Hematopoietic multipotent progenitor cell (in vitro differentiated cells): ENCODE results near the gene ALPI. TPM values are rescaled to one million over a fixed set of nuclear protein-coding genes. Genes with fewer than 3 reads are reported as not detected.

Experiments
- DNase-seq, 3 donors: peaks; one replicate each; pipeline ENCODE4 v3.0.0-alpha.2; 2011 to 2015; ENCODE audit warnings: low read depth in 2 of 3, low spot score in 2 of 3
- total RNA-seq: library from RNA; depleted of rRNA; stranded (reverse); fragments of >200 nt; gene quantifications from one replicate; pipeline ENCODE4 v1.2.3, GENCODE V29; 2012

Gene ALPI
- total RNA-seq, 1 donor = not detected

GRCh38 chr2:232494542-232494941 lies 38.6 kb downstream of the ALPI start:
- no peak for DNase-seq

DNA sequence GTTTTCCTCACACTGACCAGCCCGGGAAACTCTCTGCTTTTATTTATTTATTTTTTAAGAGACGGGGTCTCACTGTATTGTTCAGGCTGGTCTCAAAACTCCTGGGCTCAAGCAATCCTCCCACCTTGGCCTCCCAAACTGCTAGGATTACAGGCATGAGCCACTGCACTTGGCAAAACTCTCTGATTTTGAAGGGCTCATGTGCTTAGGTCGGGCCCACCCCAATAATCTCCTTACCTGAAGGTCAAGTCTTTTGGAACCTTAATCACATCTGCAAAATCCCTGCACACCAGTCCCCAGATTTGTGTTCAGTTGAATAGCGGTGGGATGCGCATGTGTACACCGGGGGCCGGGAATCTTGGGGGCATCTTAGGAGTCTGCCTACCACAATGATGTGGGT lies 39.3 kb downstream of the ALPI start:
- no peak for DNase-seq

- DNase-seq = no peak
These were observed 40.7 kb downstream of the ALPI start for GRCh38 chr2:232496501-232497270.

- DNase-seq = no peak
These were observed 41.4 kb downstream of the ALPI start for GRCh38 chr2:232497348-232497747.

- DNase-seq = no peak
These were observed 42.5 kb downstream of the ALPI start for GRCh38 chr2:232498452-232498851.

GRCh38 chr2:232501331-232501771 lies 45.4 kb downstream of the ALPI start:
- no peak for DNase-seq

- no peak for DNase-seq
These were observed 45.9 kb downstream of the ALPI start for GRCh38 chr2:232501794-232502390.

DNA sequence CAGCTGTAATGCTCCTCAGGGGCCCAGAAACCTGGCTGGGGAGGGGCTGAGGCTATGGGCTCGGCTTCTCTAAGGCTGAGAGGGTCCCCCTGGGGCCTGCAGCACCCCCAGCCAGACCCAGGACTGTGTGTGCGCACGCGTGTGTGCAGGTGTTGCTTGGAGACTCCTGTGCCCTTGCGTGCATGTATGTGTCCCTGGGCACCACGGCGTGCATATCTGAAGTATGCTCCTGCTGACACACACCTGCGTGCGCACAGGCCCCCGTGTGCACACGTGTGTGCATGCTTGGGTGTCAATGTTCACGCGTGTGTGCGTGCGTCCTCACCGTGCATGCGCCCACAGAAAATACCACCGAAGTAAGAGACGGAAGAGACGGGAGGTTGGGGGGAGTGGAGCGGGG lies 46.6 kb downstream of the ALPI start:
- peak in 2 of 3 donors; percentile 21 to 48 for DNase-seq

- DNase-seq = peak; percentile 29 to 50 (median 37)
These were observed 47.2 kb downstream of the ALPI start for GRCh38 chr2:232502911-232503808.

DNA sequence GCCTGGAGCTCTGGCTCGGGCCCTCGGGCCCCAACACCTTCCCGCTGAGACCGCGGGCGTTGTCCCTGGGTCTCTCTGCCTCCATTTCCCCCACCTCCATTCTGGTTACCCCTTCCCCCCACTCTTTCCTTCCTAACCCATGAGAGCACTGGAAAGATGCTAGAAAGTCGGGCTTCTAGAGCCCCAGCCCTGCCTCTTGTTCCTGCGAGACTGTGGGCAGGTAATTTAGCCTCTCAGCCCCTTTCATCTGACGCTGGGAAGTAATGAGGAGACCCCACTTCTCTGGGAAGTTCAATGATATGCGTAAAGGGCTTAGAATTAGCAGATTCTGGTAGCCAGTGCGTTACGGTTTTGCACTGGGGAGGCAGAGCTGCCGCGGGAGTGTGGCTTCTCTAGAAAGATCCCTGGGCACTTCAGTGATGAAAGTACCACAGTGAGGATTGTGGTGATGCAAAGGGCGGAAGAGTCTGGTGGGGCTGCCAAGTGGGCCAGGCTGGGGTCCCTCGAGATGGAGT lies 47.9 kb downstream of the ALPI start:
- no peak for DNase-seq

DNA sequence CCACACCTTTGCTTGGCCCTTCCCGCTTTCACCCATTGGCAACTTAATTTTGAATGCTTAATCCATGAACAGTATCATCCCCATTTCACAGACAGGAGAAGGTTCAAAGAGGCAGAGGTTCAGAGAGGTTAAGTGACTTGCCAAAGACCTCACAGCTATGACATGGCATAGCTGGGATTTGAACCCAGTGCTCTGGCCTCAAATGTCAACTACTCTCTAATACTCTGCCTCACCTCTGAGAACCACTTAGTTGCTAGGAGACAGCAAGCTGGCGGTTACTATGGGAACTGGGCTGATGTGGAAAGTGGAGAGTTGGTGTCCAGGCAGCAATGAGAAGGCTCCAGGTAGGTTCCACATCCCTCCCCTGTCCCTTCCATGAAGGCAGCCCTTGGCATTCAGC lies 48.5 kb downstream of the ALPI start:
- DNase-seq = no peak

DNA sequence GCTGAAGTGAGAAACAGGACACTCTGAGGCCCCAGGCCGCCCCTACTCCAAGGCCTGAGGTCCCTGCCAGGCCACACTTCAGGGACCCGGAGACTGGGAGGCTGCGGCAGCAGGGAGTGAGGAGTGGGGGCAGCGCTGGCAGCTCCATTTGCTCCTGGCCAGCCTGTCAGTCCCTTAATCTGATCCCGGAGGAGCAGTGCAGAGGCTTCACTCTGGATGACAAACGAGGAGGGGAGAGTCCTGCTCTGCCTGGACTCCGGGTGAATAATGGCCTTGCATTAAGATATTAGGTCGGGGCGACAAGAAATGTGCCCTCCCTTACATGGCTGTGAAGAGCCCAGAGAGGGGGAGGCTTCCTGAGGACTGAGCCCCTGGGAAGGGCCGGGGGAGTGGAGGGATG lies 49.9 kb downstream of the ALPI start:
- no peak for DNase-seq

DNA sequence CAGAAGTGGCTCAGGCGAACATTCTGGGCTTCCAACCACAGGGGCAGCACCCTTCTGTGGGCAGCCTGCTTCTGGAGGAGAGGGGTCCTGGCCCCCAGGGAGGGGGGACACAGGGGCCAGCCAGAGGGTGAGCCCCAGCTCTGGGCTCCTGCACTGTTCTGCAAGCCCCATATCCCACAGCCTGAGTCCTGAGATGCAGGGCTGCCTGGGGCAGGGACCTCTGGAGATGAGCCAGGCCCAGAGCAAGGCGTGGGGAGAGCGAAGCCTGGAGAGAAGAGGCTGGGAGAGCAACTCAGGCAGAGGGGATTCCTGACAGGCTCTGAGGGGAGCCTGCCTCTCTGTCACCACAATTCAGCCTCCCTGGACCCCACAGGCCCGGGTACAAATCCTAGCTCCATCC lies 50.8 kb downstream of the ALPI start:
- no peak for DNase-seq

DNA sequence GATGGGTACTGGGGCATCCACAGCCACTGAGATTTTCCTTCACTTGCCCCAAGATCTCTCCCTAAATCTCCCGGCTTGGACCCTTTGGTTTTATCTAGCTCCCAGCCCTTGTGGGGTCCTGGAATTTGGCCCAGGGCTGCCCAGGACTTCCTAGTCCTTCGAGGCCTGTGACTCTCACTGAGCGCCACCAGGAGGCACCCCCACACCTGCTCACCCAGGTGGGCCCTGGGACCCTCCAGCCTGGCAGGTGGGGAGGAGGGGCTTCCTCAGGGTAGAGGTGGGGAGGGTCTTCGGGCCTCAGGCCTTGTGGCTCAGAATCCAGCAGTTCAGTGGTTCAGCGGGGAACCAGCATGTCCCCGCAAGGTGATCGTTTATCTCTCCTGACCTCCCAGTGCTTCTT lies 52.3 kb downstream of the ALPI start:
- DNase-seq = no peak

Other genes starting within 250 kb of the ALPI start
- gene ALPP, start 77.4 kb upstream of the ALPI start, total RNA-seq = 0.27 TPM
- gene ALPG, start 49.3 kb upstream of the ALPI start, total RNA-seq = under 0.01 TPM
- gene ECEL1, start 31.7 kb downstream of the ALPI start, total RNA-seq = 0.27 TPM
- not detected for gene PRSS56, start 64.2 kb downstream of the ALPI start, total RNA-seq
- not detected for gene CHRND, start 70.0 kb downstream of the ALPI start, total RNA-seq
- not detected for gene CHRNG, start 83.5 kb downstream of the ALPI start, total RNA-seq
- gene TIGD1, start 94.4 kb downstream of the ALPI start, total RNA-seq = 7.3 TPM
- 24.2 TPM for gene EIF4E2, start 94.5 kb downstream of the ALPI start, total RNA-seq
- not detected for gene EFHD1, start 177.5 kb downstream of the ALPI start, total RNA-seq
- 60.6 TPM for gene GIGYF2, start 241.2 kb downstream of the ALPI start, total RNA-seq